ENCODE measurements around the gene FAM168A.

Gene FAM168A

DNA sequence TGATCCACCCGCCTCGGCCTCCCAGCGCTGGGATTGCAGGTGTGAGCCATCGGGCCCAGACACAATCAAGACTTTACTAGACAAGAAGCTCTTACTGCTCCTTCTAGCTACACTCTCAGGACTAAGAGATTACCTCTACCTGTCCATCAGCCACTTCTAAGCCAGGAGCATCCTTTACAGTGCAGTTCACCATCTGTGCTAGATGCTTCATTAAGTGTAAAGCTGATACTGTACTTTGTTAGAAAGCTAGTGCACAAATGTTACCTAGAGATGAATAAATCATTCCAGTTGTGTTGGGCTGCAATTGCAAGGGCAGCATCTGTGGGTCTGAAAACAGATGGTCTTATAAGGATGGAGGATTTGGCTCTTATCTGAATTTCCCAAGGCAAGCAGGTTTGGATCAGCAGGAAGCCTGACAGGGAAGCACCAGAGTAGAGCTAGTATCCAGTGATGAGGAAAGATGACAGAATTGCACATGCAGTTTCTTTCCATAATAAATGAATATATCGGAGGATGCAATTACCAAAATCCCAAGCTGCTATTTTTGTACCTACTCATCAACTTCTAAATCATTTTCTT lies 58.3 kb downstream of the FAM168A start:
- no peaks in the 10 kb centered on the region for H3K4me1 ChIP-seq (ENCODE audit: control insufficient read depth, insufficient read depth, low read length, poor library complexity, severe bottlenecking)
- H3K27ac ChIP-seq (ENCODE audit: insufficient read depth, low read length, poor library complexity, severe bottlenecking): no peak overlapping the region
- H3K9me3 ChIP-seq (ENCODE audit: control insufficient read depth, low read length): no peaks in the 10 kb centered on the region
- H3K4me3 ChIP-seq (ENCODE audit: insufficient read depth, low read depth, low read length, poor library complexity, severe bottlenecking): no peak overlapping the region
- no peaks in the 10 kb centered on the region for H3K27me3 ChIP-seq (replicated peaks; ENCODE audit: control insufficient read depth, insufficient read depth, low read length, poor library complexity, severe bottlenecking)
- no peaks in the 10 kb centered on the region for H3K36me3 ChIP-seq (ENCODE audit: control insufficient read depth, insufficient read depth, low read length)
- DNase-seq: no peak

- H3K4me3 ChIP-seq (ENCODE audit: insufficient read depth, low read depth, low read length, poor library complexity, severe bottlenecking): no peak overlapping the region
- no peak for DNase-seq
- H3K27ac ChIP-seq (ENCODE audit: insufficient read depth, low read length, poor library complexity, severe bottlenecking): no peak overlapping the region
- H3K9me3 ChIP-seq (ENCODE audit: control insufficient read depth, low read length): no peaks in the 10 kb centered on the region
- no peaks in the 10 kb centered on the region for H3K36me3 ChIP-seq (ENCODE audit: control insufficient read depth, insufficient read depth, low read length)
- H3K4me1 ChIP-seq (ENCODE audit: control insufficient read depth, insufficient read depth, low read length, poor library complexity, severe bottlenecking): no peaks in the 10 kb centered on the region
- H3K27me3 ChIP-seq (replicated peaks; ENCODE audit: control insufficient read depth, insufficient read depth, low read length, poor library complexity, severe bottlenecking): no peaks in the 10 kb centered on the region
These were observed 59.5 kb downstream of the FAM168A start for GRCh38 chr11:73538381-73538872.

DNA sequence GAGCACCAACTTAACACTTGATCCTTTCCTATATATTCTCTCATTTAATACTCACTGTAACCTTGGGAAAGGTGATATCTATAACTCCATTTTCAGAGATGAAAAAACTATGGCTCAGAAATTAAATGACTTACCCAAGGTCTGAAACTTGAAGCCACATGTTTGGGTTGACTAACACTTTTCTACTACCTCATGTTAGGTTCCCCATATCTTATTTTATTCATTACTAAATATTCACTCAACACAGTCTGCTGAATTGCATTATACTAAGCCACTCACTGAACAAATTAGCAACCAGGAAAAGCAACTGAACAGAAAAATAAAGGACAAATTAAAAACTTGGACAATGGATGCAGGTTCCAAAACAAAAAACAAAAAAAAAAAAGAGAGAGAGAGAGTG lies 59.9 kb downstream of the FAM168A start:
- Histone ChIP-seq H3K27ac (ENCODE audit: insufficient read depth, low read length, poor library complexity, severe bottlenecking) (no peak overlapping the region), H3K36me3 (ENCODE audit: control insufficient read depth, insufficient read depth, low read length) (no peaks in the 10 kb centered on the region), H3K4me1 (ENCODE audit: control insufficient read depth, insufficient read depth, low read length, poor library complexity, severe bottlenecking) (no peaks in the 10 kb centered on the region), H3K9me3 (ENCODE audit: control insufficient read depth, low read length) (no peaks in the 10 kb centered on the region), H3K27me3 (replicated peaks; ENCODE audit: control insufficient read depth, insufficient read depth, low read length, poor library complexity, severe bottlenecking) (no peaks in the 10 kb centered on the region), H3K4me3 (ENCODE audit: insufficient read depth, low read depth, low read length, poor library complexity, severe bottlenecking) (no peak overlapping the region)
- no peak for DNase-seq

DNA sequence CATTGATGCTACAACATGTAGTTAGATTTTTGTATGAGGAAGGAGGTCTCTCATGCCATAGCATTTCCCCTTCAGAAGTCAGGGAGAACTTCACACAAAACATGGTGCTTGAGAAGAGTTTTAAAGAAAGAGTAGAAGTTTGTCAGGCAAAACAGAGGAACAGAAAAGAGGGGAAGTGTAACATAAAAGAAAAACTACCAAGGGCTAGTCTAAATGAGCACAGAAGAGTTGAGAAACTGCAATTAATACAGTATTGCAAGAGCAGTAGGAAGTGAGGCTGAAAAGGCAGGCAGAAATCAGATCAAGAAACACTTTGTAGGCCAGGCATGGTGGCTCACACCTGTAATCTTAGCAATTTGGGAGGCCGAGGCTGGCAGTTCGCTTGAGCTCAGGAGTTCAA lies 61.0 kb downstream of the FAM168A start:
- H3K27ac ChIP-seq (ENCODE audit: insufficient read depth, low read length, poor library complexity, severe bottlenecking): no peak overlapping the region
- H3K4me1 ChIP-seq (ENCODE audit: control insufficient read depth, insufficient read depth, low read length, poor library complexity, severe bottlenecking): no peaks in the 10 kb centered on the region

DNA sequence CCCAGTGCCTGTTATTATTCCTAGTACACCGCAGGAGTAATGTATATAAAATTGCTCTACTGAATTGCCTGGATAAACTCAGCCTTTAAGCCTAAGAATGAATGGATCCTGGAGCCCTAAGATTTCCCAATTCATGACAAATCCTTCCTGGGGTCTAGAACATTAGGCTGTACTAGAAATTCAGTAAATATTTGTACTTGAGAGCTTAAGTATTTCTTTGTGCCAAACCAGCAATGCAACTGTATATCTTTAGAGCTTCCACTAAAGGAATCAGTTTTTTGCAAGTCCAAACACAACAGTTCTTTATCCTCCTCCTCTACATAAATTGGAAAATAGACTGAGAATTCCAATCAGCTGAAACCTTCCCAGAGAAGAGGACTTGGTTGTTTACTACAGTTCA lies 65.6 kb downstream of the FAM168A start:
- Histone ChIP-seq H3K36me3 (ENCODE audit: control insufficient read depth, insufficient read depth, low read length) (no peaks in the 10 kb centered on the region), H3K9me3 (ENCODE audit: control insufficient read depth, low read length) (no peaks in the 10 kb centered on the region), H3K4me1 (ENCODE audit: control insufficient read depth, insufficient read depth, low read length, poor library complexity, severe bottlenecking) (no peaks in the 10 kb centered on the region), H3K27me3 (replicated peaks; ENCODE audit: control insufficient read depth, insufficient read depth, low read length, poor library complexity, severe bottlenecking) (no peaks in the 10 kb centered on the region), H3K27ac (ENCODE audit: insufficient read depth, low read length, poor library complexity, severe bottlenecking) (no peak overlapping the region), H3K4me3 (ENCODE audit: insufficient read depth, low read depth, low read length, poor library complexity, severe bottlenecking) (no peak overlapping the region)
- DNase-seq: no peak

More for the DNA sequence above, 61.0 kb downstream of the FAM168A start:
- H3K27me3 ChIP-seq (replicated peaks; ENCODE audit: control insufficient read depth, insufficient read depth, low read length, poor library complexity, severe bottlenecking): no peaks in the 10 kb centered on the region
- no peaks in the 10 kb centered on the region for H3K9me3 ChIP-seq (ENCODE audit: control insufficient read depth, low read length)
- no peaks in the 10 kb centered on the region for H3K36me3 ChIP-seq (ENCODE audit: control insufficient read depth, insufficient read depth, low read length)
- no peak for DNase-seq
- H3K4me3 ChIP-seq (ENCODE audit: insufficient read depth, low read depth, low read length, poor library complexity, severe bottlenecking): no peak overlapping the region

GRCh38 chr11:73531386-73531785 lies 66.5 kb downstream of the FAM168A start:
- H3K27me3 ChIP-seq (replicated peaks; ENCODE audit: control insufficient read depth, insufficient read depth, low read length, poor library complexity, severe bottlenecking): no peaks in the 10 kb centered on the region
- H3K27ac ChIP-seq (ENCODE audit: insufficient read depth, low read length, poor library complexity, severe bottlenecking): no peak overlapping the region
- H3K9me3 ChIP-seq (ENCODE audit: control insufficient read depth, low read length): no peaks in the 10 kb centered on the region
- H3K4me3 ChIP-seq (ENCODE audit: insufficient read depth, low read depth, low read length, poor library complexity, severe bottlenecking): no peak overlapping the region
- H3K36me3 ChIP-seq (ENCODE audit: control insufficient read depth, insufficient read depth, low read length): no peaks in the 10 kb centered on the region
- no peaks in the 10 kb centered on the region for H3K4me1 ChIP-seq (ENCODE audit: control insufficient read depth, insufficient read depth, low read length, poor library complexity, severe bottlenecking)
- DNase-seq: no peak

GRCh38 chr11:73530109-73530508 lies 67.8 kb downstream of the FAM168A start:
- no peak for DNase-seq
- Histone ChIP-seq H3K27ac (ENCODE audit: insufficient read depth, low read length, poor library complexity, severe bottlenecking) (no peak overlapping the region), H3K4me3 (ENCODE audit: insufficient read depth, low read depth, low read length, poor library complexity, severe bottlenecking) (no peak overlapping the region), H3K27me3 (replicated peaks; ENCODE audit: control insufficient read depth, insufficient read depth, low read length, poor library complexity, severe bottlenecking) (no peaks in the 10 kb centered on the region), H3K9me3 (ENCODE audit: control insufficient read depth, low read length) (no peaks in the 10 kb centered on the region), H3K36me3 (ENCODE audit: control insufficient read depth, insufficient read depth, low read length) (no peaks in the 10 kb centered on the region), H3K4me1 (ENCODE audit: control insufficient read depth, insufficient read depth, low read length, poor library complexity, severe bottlenecking) (no peaks in the 10 kb centered on the region)

DNA sequence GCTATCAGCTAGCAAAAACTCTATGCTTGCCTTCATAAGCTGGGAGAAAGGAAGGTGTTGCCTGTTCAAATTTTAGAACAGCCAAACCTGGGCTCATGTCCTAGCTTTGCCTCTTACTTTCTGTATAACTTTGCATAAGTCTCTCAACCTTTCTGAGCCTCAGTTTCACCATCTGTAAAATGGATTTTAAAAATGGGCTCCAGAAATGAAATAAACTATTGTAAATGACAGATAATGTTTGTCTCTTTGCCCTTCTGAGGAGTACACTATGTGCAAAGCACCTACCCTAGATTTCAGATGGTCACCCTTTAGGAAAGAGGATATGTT lies 68.7 kb downstream of the FAM168A start:
- no peaks in the 10 kb centered on the region for H3K36me3 ChIP-seq (ENCODE audit: control insufficient read depth, insufficient read depth, low read length)
- no peak for DNase-seq
- no peak overlapping the region for H3K27ac ChIP-seq (ENCODE audit: insufficient read depth, low read length, poor library complexity, severe bottlenecking)
- no peaks in the 10 kb centered on the region for H3K27me3 ChIP-seq (replicated peaks; ENCODE audit: control insufficient read depth, insufficient read depth, low read length, poor library complexity, severe bottlenecking)
- H3K4me1 ChIP-seq (ENCODE audit: control insufficient read depth, insufficient read depth, low read length, poor library complexity, severe bottlenecking): no peaks in the 10 kb centered on the region
- no peaks in the 10 kb centered on the region for H3K9me3 ChIP-seq (ENCODE audit: control insufficient read depth, low read length)
- no peak overlapping the region for H3K4me3 ChIP-seq (ENCODE audit: insufficient read depth, low read depth, low read length, poor library complexity, severe bottlenecking)

DNA sequence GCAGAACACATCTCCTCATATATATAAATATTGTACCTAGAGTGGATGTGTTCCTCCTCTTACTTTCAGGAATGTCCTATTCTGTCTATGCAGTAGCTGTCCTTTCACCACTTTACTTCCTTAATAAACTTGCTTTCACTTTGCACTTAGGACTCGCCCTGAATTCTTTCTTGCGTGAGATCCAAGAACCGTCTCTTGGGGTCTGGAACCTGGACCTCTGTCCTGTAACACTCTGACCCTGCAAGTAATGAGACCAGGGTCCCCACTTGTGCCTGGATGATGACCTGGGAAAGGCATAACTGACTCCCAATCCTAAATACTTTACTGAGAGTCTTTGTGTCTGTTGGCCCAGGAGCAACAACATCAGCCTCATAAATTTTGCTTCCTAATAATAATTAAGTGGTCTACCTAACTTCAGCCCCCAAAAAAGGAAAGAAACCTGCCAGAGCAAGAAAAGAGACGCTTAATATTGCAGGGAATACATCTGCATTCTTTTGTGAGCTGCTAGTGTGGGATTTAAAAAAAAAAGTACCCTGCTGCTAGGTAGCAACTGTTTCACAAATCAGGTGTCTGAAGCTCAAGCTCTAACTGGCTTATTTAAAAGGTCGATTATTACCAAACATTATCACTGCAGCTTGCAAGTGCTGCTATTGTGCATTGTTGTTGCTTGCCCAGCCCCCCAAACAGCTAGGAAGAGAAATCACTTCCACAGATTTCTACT lies 69.3 kb downstream of the FAM168A start:
- H3K27ac ChIP-seq (ENCODE audit: insufficient read depth, low read length, poor library complexity, severe bottlenecking): no peak overlapping the region
- no peaks in the 10 kb centered on the region for H3K4me1 ChIP-seq (ENCODE audit: control insufficient read depth, insufficient read depth, low read length, poor library complexity, severe bottlenecking)
- H3K36me3 ChIP-seq (ENCODE audit: control insufficient read depth, insufficient read depth, low read length): no peaks in the 10 kb centered on the region
- H3K4me3 ChIP-seq (ENCODE audit: insufficient read depth, low read depth, low read length, poor library complexity, severe bottlenecking): no peak overlapping the region
- no peak for DNase-seq
- no peaks in the 10 kb centered on the region for H3K27me3 ChIP-seq (replicated peaks; ENCODE audit: control insufficient read depth, insufficient read depth, low read length, poor library complexity, severe bottlenecking)
- H3K9me3 ChIP-seq (ENCODE audit: control insufficient read depth, low read length): no peaks in the 10 kb centered on the region

- Histone ChIP-seq H3K4me1 (ENCODE audit: control insufficient read depth, insufficient read depth, low read length, poor library complexity, severe bottlenecking) (no peaks in the 10 kb centered on the region), H3K9me3 (ENCODE audit: control insufficient read depth, low read length) (no peaks in the 10 kb centered on the region), H3K4me3 (ENCODE audit: insufficient read depth, low read depth, low read length, poor library complexity, severe bottlenecking) (no peak overlapping the region), H3K27ac (ENCODE audit: insufficient read depth, low read length, poor library complexity, severe bottlenecking) (no peak overlapping the region), H3K27me3 (replicated peaks; ENCODE audit: control insufficient read depth, insufficient read depth, low read length, poor library complexity, severe bottlenecking) (no peaks in the 10 kb centered on the region), H3K36me3 (ENCODE audit: control insufficient read depth, insufficient read depth, low read length) (no peaks in the 10 kb centered on the region)
- no peak for DNase-seq
These were observed 69.9 kb downstream of the FAM168A start for GRCh38 chr11:73528013-73528412.
